Stimulated activated memory B cell treated with anti-CD40 and anti-IgM and Interleukin-4, amounts not matched to agents 10 μg/mL and 1 μg/mL and 100 μg/mL, for 72 hours (primary cell): Measurements from ENCODE around the gene MAGI2.

Source experiments
- ATAC-seq: fragments of 150-1000 bp; cut with Tn5 transposase; 2 replicates; pipeline ENCODE4 v1.10.0; 2021
- H3K27ac Mint-ChIP-seq: one replicate; pipeline ENCODE4 v1.8.0; 2022; ENCODE audit warnings: mild to moderate bottlenecking, mixed read lengths
- H3K27me3 Mint-ChIP-seq: one replicate; pipeline ENCODE4 v1.8.0; 2022; ENCODE audit warnings: mixed read lengths
- H3K36me3 Mint-ChIP-seq: one replicate; pipeline ENCODE4 v1.8.0; 2022; ENCODE audit warnings: mixed read lengths
- H3K4me1 Mint-ChIP-seq: one replicate; pipeline ENCODE4 v1.8.0; 2022; ENCODE audit warnings: mixed read lengths
- H3K4me3 Mint-ChIP-seq: one replicate; pipeline ENCODE4 v1.8.0; 2022; ENCODE audit warnings: mild to moderate bottlenecking, moderate library complexity, mixed read lengths
- H3K9me3 Mint-ChIP-seq: one replicate; pipeline ENCODE4 v1.8.0; 2022; ENCODE audit warnings: mixed read lengths

The MAGI2 gene

GRCh38 chr7:78164459-78164858 lies 1289.0 kb downstream of the MAGI2 start:
- peaks cover 8% of the 10 kb centered on the region for H3K27me3 Mint-ChIP-seq
- H3K4me3 Mint-ChIP-seq: no peak overlapping the region
- H3K4me1 Mint-ChIP-seq: no peaks in the 10 kb centered on the region
- no peak for ATAC-seq
- H3K9me3 Mint-ChIP-seq: no peaks in the 10 kb centered on the region
- H3K27ac Mint-ChIP-seq: no peak overlapping the region
- no peaks in the 10 kb centered on the region for H3K36me3 Mint-ChIP-seq

DNA sequence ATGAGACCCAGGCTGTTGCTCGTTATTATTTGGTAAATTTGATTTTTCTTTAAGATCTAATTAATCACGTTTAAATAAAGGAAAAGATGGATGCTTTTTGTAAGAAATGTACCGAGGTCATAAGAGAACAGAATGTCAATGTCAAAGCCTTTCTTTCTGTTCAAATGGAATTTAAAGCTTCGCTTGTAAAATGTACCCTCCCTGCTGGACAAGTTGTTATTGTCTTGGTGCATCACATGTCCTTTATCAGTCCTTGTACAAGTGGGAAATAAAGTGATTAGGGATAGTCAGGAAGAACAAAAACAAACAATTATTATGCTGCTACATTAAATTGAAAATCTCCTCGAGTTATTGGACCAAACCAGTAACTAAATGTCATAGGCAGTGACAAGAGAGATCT lies 1291.7 kb downstream of the MAGI2 start:
- H3K36me3 Mint-ChIP-seq: no peaks in the 10 kb centered on the region
- no peak for ATAC-seq
- no peak overlapping the region for H3K4me3 Mint-ChIP-seq
- no peaks in the 10 kb centered on the region for H3K4me1 Mint-ChIP-seq
- H3K27ac Mint-ChIP-seq: no peak overlapping the region
- peaks cover 18% of the 10 kb centered on the region for H3K27me3 Mint-ChIP-seq
- no peaks in the 10 kb centered on the region for H3K9me3 Mint-ChIP-seq

DNA sequence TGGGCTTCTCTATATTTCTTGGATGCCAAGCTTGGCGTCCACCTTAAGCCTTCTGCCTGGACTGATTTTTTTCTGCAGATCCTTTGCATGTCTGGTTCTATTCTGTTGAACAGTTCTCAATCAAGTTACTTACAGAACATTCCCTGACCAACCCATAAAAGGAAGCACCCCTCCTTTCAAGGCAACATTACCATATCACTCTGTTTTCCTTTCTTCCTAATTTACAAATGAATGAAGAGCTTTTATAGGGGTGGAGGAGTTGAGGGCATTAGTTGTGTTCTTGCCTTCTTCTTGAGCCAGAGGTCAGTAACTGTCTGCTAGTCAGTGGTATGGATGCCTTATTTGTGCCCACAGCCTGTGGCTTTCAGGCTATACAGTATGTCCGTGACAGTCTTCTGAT lies 1293.9 kb downstream of the MAGI2 start:
- H3K9me3 Mint-ChIP-seq: no peaks in the 10 kb centered on the region
- no peaks in the 10 kb centered on the region for H3K36me3 Mint-ChIP-seq
- peaks cover 30% of the 10 kb centered on the region for H3K27me3 Mint-ChIP-seq
- no peak overlapping the region for H3K4me3 Mint-ChIP-seq
- no peak overlapping the region for H3K27ac Mint-ChIP-seq
- H3K4me1 Mint-ChIP-seq: no peaks in the 10 kb centered on the region
- ATAC-seq: no peak

DNA sequence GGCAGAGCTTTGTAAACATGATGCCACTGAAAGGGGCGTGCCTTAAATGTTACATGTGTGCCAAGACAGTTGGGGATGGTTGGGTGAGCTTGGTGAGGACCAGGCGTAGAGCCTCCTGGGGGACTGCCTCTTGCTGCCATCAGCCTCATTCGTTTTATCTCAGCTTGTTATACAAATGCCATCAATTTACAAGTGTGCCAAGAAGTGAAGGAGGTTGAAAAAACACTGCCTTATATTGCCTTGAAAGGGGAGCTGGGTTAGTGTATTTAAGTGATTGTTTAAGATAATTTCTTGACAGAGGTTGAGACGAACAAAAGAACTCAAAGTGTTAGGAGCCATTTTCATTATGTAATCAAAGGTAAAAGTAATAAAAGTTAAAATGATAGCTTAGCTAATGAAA lies 1300.2 kb downstream of the MAGI2 start:
- Mint-ChIP-seq H3K36me3 (no peaks in the 10 kb centered on the region), H3K27me3 (peaks cover 13% of the 10 kb centered on the region), H3K27ac (no peak overlapping the region), H3K4me1 (no peaks in the 10 kb centered on the region), H3K4me3 (no peak overlapping the region), H3K9me3 (no peaks in the 10 kb centered on the region)
- no peak for ATAC-seq

- Mint-ChIP-seq H3K27ac (no peak overlapping the region), H3K27me3 (peaks cover 15% of the 10 kb centered on the region), H3K9me3 (no peaks in the 10 kb centered on the region), H3K4me3 (no peak overlapping the region), H3K4me1 (no peaks in the 10 kb centered on the region), H3K36me3 (no peaks in the 10 kb centered on the region)
- ATAC-seq: no peak
Observed at GRCh38 chr7:78151229-78151628, 1302.2 kb downstream of the MAGI2 start.

GRCh38 chr7:78149787-78150186 lies 1303.7 kb downstream of the MAGI2 start:
- no peak for ATAC-seq
- Mint-ChIP-seq H3K9me3 (peaks cover under 1% of the 10 kb centered on the region), H3K36me3 (no peaks in the 10 kb centered on the region), H3K27ac (no peak overlapping the region), H3K4me1 (no peaks in the 10 kb centered on the region), H3K27me3 (peaks cover 19% of the 10 kb centered on the region), H3K4me3 (no peak overlapping the region)

GRCh38 chr7:78148166-78148894 lies 1305.1 kb downstream of the MAGI2 start:
- Mint-ChIP-seq H3K4me3 (no peak overlapping the region), H3K27me3 (peaks cover 24% of the 10 kb centered on the region), H3K36me3 (no peaks in the 10 kb centered on the region), H3K27ac (no peak overlapping the region), H3K4me1 (no peaks in the 10 kb centered on the region), H3K9me3 (peaks cover 2% of the 10 kb centered on the region)
- no peak for ATAC-seq

DNA sequence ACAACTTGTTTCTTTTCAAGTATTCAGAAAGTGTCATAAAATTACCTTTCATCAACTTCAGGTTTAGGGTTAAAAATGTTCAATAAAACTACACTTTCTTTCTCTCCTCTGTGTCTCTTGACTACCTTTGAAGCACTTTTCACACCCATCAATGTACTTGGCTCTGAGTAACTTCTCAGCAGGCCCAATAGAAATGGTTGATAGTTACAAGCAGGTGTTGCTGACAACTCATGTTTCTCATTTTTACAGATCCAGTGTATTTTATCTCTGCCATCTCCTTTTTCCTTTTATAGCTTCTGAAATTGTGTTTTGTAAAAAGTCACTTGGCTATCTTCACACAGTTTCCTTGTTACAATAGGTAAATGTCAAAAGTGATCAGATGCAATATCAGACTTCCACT lies 1306.9 kb downstream of the MAGI2 start:
- no peaks in the 10 kb centered on the region for H3K4me1 Mint-ChIP-seq
- peaks cover 2% of the 10 kb centered on the region for H3K9me3 Mint-ChIP-seq
- no peak for ATAC-seq
- peaks cover 24% of the 10 kb centered on the region for H3K27me3 Mint-ChIP-seq
- no peaks in the 10 kb centered on the region for H3K36me3 Mint-ChIP-seq
- H3K4me3 Mint-ChIP-seq: no peak overlapping the region
- no peak overlapping the region for H3K27ac Mint-ChIP-seq

GRCh38 chr7:78143661-78144060 lies 1309.8 kb downstream of the MAGI2 start:
- no peaks in the 10 kb centered on the region for H3K36me3 Mint-ChIP-seq
- peaks cover 2% of the 10 kb centered on the region for H3K9me3 Mint-ChIP-seq
- H3K27ac Mint-ChIP-seq: no peak overlapping the region
- H3K4me3 Mint-ChIP-seq: no peak overlapping the region
- H3K27me3 Mint-ChIP-seq: peaks cover 38% of the 10 kb centered on the region
- no peaks in the 10 kb centered on the region for H3K4me1 Mint-ChIP-seq
- ATAC-seq: no peak

GRCh38 chr7:78141522-78142281 lies 1311.8 kb downstream of the MAGI2 start:
- Mint-ChIP-seq H3K4me3 (no peak overlapping the region), H3K9me3 (peaks cover 2% of the 10 kb centered on the region), H3K4me1 (no peaks in the 10 kb centered on the region), H3K27ac (no peak overlapping the region), H3K36me3 (no peaks in the 10 kb centered on the region), H3K27me3 (peaks cover 28% of the 10 kb centered on the region)
- ATAC-seq: no peak

DNA sequence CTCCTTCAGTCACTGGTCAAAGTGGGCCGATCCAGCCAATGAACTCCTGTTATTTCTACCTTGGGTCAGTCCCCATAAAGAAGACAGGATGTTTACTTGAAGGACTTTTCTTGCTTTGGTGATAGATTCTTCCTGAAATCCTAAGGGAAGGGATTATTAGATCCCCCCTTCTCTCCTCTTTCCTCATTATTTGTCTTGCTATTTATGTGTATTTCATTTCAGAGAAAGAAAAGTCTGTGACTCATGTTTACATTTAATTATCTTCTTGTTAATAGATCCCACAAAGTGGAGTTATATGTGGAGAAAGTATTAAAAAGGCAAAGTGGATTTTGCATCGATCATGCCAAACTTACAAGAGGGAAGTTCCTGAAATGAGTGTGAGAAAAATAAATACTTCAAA lies 1313.4 kb downstream of the MAGI2 start:
- H3K27me3 Mint-ChIP-seq: peaks cover 22% of the 10 kb centered on the region
- no peaks in the 10 kb centered on the region for H3K4me1 Mint-ChIP-seq

DNA sequence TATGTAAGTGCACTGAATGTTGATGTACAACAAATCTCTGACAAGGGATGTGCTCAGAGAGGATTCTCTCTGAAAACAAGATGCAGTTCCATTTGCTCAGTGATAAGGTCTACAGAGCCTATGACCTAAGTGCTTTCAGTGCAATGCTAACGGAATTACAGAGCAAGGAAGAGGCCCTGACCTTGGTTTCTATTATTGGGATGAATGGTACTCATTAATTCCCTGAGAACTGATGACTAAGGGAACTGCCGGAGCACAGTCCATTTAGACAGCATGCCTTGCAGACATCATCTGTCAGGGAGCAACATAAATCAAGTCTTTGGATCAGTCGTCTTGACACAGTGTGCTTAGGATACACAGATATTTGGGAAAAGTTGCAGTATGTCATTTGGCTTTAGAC lies 1314.1 kb downstream of the MAGI2 start:
- no peak overlapping the region for H3K27ac Mint-ChIP-seq
- H3K9me3 Mint-ChIP-seq: no peaks in the 10 kb centered on the region
- H3K4me1 Mint-ChIP-seq: no peaks in the 10 kb centered on the region
- no peak overlapping the region for H3K4me3 Mint-ChIP-seq
- H3K36me3 Mint-ChIP-seq: no peaks in the 10 kb centered on the region
- ATAC-seq: no peak
- peaks cover 14% of the 10 kb centered on the region for H3K27me3 Mint-ChIP-seq

More for the DNA sequence above, 1313.4 kb downstream of the MAGI2 start:
- H3K9me3 Mint-ChIP-seq: peaks cover 2% of the 10 kb centered on the region
- H3K4me3 Mint-ChIP-seq: no peak overlapping the region
- no peak overlapping the region for H3K27ac Mint-ChIP-seq
- ATAC-seq: no peak
- no peaks in the 10 kb centered on the region for H3K36me3 Mint-ChIP-seq

- no peaks in the 10 kb centered on the region for H3K4me1 Mint-ChIP-seq
- H3K36me3 Mint-ChIP-seq: no peaks in the 10 kb centered on the region
- H3K9me3 Mint-ChIP-seq: no peaks in the 10 kb centered on the region
- H3K27ac Mint-ChIP-seq: no peak overlapping the region
- no peak for ATAC-seq
- peaks cover under 1% of the 10 kb centered on the region for H3K27me3 Mint-ChIP-seq
- no peak overlapping the region for H3K4me3 Mint-ChIP-seq
Observed at GRCh38 chr7:78134774-78135173, 1318.7 kb downstream of the MAGI2 start.

- H3K27ac Mint-ChIP-seq: no peak overlapping the region
- no peak for ATAC-seq
- no peak overlapping the region for H3K4me3 Mint-ChIP-seq
- no peaks in the 10 kb centered on the region for H3K4me1 Mint-ChIP-seq
- no peaks in the 10 kb centered on the region for H3K36me3 Mint-ChIP-seq
- no peaks in the 10 kb centered on the region for H3K9me3 Mint-ChIP-seq
- no peaks in the 10 kb centered on the region for H3K27me3 Mint-ChIP-seq
Observed at GRCh38 chr7:78134256-78134655, 1319.2 kb downstream of the MAGI2 start.

GRCh38 chr7:78130446-78131215 lies 1322.8 kb downstream of the MAGI2 start:
- H3K27me3 Mint-ChIP-seq: no peaks in the 10 kb centered on the region
- H3K4me3 Mint-ChIP-seq: no peak overlapping the region
- no peaks in the 10 kb centered on the region for H3K9me3 Mint-ChIP-seq
- H3K4me1 Mint-ChIP-seq: no peaks in the 10 kb centered on the region
- no peak overlapping the region for H3K27ac Mint-ChIP-seq
- no peaks in the 10 kb centered on the region for H3K36me3 Mint-ChIP-seq
- ATAC-seq: no peak
